Stimulated activated CD8-positive, alpha-beta memory T cell treated with anti-CD3 and anti-CD28 coated beads, Interleukin-7, amount 100 ng/mL, for 1 hour (primary cell): ENCODE data around the gene JAM2.
A peak's percentile ranks its signal among the peaks of the same experiment; 100 is the strongest.
"Not testable (repeated sequence)": the region's sequence is repeated elsewhere in the genome, so short reads cannot be mapped to it uniquely, and the experiment has no call there.

Experiments used
- DNase-seq, 2 donors: peaks; one replicate each; pipeline ENCODE4 v3.0.0-alpha.2; 2020; ENCODE audit warnings: low read depth in 2 of 2

JAM2 gene

DNA sequence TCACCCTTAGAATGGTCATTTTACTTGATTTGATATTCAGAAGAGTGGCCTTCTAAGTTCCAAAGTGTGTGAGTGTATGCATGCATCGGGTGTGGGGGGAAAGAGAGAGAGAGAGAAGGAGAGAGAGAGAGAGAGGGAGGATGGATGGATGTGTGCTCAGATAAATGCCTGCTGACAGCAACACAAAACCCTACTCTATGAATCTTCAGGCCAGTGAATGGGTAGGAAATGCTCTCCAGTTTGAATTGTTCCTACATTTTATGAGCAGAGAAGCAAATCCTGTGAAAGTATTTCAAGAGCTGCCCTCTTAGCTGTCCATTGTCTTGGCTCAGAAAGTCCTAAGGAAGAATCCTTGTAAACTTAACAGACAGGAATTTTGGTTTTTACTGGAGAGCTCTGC lies 7.4 kb downstream of the JAM2 start:
- no peak for DNase-seq

DNA sequence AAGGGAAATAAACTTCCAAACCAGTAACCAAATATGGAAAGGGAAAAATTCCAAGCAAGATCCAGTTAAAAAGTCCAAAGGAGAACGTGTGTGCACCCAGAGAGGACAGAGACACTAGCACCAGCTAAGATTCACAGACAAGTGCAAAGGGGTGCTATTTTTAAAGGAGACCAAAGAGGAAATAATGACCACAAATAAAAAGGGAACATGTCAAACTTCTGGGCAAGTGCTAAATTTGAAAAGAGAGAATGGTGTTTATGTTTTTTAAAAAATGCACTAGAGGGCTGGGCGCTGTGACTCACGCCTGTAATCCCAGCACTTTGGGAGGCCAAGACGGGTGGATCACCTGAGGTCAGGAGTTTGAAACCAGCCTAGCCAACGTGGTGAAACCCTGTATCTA lies 8.6 kb downstream of the JAM2 start:
- DNase-seq: no peak

DNA sequence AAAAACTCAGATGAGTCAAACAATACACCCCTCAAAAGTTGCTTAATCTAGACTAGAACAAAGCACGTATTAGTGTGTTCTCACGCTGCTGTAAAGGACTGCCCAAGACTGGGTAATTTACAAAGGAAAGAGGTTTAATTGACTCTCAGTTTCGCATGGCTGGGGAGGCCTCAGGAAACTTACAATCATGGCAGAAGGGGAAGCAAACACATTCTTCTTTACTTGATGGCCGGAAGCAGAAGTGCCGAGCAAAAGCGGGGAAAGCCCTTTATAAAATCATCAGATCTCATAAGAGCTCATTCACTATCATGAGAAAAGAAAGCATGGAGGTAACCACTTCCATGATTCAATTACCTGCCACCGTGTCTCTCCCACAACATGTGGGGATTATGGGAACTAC lies 10.1 kb downstream of the JAM2 start:
- no peak for DNase-seq

GRCh38 chr21:25656412-25656811 lies 17.4 kb downstream of the JAM2 start:
- DNase-seq: no peak

DNA sequence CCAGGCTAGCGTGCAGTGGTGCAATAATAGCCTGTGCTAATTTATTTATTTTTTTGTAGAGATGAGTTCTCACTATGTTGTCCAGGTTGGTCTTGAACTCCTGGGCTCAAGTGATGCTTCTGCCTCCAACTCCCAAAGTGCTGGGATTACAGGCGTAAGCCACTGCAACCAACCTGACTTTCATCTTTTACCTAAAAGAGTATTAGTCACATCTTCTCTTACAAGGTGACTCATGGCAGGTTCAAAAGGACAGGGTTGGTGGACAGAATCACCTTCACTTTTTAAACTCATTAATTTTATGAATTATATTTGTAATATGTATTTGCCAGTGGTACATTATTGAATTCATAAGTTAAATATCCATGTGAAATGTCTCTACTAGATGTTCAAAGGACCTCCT lies 18.1 kb downstream of the JAM2 start:
- no peak for DNase-seq

DNA sequence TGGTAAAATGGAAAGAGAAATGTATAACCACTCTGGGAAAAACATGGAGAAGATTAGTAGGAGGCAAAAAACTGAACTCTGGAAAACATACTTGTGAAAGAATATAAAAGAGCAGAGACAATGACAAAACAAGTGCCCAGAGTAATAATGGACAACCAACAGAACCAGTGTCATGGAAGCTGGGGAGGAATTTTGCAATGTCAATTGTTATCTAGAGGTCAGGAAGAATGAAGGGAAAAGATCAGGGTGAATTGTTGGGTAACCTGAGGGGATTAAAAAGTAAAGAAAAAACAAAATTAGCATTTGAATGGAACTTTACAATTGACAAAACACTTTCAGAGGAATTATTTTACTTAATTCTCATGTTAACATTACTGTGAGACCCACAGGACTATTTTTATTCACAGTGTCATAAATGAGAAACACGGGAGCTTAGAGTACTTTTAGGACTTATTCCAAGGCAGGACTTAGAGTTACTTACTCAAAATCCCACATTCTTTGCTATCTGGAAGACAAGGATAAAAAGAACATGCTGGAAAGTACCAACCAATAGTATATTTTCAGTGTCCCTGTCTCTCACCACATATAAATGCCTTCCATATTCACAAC lies 19.5 kb downstream of the JAM2 start:
- no peak for DNase-seq

DNA sequence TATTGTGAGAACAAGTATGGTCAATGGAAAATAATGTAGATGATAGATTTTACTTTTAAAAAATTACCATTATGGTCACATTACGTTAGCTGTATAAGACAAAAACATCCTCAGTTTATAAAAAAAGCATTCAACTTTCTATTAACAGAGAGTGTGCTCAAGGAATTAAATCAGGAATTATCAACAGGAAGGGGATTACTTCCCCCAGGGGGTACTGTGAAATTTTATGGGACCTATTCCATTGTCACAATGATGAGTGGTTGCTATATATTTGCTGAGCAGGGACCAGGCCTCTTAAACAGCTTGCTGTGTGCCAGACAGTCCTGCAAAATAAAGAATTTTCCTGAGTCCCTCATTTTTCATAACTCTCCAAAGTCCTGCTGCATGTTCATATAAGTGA lies 21.2 kb downstream of the JAM2 start:
- no peak for DNase-seq

- DNase-seq: no peak
Measured at GRCh38 chr21:25664491-25664931, 25.5 kb downstream of the JAM2 start.

- no peak for DNase-seq
Measured at GRCh38 chr21:25670726-25671125, 31.7 kb downstream of the JAM2 start.

DNA sequence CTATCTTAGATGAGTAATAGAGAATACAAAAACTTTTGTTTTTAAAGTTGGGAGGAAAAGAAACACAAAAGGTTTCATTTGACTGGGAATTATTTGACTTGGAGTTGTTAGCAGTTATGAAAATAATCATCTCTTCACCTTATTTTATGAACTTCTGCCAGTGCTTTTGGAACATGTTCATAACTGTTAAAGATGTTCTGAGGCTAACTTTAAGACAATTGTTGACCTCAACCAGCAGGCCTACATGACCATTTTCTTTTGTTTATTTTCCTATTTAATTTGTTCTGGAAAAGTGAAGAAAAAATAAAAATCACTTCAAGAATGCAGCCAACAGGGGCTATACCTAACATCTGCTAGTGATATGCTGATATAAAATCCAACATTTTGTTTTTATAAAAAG lies 37.4 kb downstream of the JAM2 start:
- no peak for DNase-seq

DNA sequence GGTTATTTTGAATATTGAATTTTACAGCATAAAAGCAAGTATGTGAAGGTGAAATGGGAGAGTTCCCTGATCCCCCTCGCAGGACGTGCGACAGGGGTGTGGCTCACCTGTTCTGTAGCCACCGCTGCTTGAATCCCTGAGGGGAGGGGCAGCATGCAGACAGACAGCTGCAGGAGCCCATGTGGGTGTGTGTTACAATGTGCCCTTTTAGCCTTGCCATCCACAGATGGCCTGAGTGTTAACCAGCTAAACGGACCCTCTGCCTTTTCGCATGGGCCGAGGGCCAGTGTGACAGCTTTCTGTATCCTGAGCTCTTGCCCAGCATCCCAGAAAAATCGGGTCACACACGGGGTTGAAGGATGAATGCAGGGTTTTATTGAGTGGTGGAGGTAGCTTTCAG lies 43.3 kb downstream of the JAM2 start:
- DNase-seq: no peak

DNA sequence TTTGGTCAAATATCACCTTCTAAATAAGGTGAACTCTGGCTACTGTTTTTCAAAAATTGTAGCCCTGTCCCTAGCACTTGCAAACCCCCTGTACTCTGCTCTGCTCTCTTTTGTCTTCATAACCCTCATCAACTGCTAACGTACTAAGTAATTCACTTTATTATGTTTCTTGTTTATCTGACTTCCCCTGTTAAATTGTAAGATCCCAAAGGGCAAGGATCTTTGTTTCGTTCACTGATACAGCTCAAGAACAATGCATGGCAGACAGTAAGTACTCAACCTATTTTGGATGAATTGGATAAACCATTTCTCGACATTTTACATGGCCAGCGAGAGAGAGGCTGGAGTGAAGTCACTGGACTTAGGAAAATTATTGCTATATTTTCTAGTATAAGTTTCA lies 48.7 kb downstream of the JAM2 start:
- no peak for DNase-seq

- no peak for DNase-seq
Measured at GRCh38 chr21:25688275-25689155, 49.5 kb downstream of the JAM2 start.

- DNase-seq: no peak
Measured at GRCh38 chr21:25689226-25689625, 50.2 kb downstream of the JAM2 start.

- no peak for DNase-seq
Measured at GRCh38 chr21:25691976-25692375, 52.9 kb downstream of the JAM2 start.

- DNase-seq: not testable (repeated sequence)
Measured at GRCh38 chr21:25695461-25695860, 56.4 kb downstream of the JAM2 start.

- no peak for DNase-seq
Measured at GRCh38 chr21:25700741-25701140, 61.7 kb downstream of the JAM2 start.

- DNase-seq: no peak
Measured at GRCh38 chr21:25701529-25701928, 62.5 kb downstream of the JAM2 start.

GRCh38 chr21:25708467-25709065 lies 69.5 kb downstream of the JAM2 start:
- peak; percentile 17 to 18 for DNase-seq

DNA sequence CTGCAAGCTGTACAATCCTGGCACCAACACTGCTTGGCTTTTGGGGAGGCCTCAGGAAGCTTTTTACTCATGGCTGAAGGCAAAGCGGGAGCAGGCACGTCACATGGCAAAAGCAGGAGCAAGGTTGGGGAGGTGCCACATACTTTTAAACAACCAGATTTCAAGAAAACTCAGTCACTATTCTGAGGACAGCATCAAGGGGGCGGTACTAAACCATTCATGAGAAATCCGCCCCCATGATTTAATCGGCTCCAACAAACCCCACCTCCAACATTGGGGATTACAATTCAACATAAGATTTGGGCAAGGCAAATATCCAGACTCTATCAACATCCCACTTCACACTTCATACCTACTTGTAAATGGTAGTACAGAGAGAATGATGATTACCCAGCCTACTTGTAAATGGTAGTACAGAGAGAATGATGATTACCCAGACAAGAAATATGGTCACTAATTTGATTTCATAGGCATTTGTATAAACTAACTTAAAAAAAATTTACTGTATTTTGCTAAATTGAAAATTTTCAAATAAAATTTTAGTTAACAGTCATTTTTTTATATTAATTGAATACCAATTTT lies 70.7 kb downstream of the JAM2 start:
- DNase-seq: no peak

DNA sequence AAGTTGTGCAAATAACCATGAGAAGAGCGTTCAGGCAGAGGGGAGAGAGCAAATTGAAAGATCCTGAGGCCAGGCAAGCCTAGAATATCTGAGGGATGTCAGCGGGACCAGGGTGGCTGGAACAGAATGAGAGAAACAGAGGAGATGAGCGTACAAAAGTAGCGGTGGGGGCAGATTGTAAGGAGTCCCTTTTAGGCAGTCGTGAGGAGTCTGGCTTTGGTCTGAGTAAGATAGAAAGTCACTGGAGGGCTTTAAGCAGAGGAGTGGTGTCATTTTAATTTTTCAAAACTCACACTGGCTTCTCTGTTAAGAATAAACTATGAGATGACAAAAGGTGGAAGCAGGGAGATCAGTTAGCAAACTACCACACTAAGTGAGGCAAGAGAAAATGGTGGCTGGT lies 71.5 kb downstream of the JAM2 start:
- no peak for DNase-seq

DNA sequence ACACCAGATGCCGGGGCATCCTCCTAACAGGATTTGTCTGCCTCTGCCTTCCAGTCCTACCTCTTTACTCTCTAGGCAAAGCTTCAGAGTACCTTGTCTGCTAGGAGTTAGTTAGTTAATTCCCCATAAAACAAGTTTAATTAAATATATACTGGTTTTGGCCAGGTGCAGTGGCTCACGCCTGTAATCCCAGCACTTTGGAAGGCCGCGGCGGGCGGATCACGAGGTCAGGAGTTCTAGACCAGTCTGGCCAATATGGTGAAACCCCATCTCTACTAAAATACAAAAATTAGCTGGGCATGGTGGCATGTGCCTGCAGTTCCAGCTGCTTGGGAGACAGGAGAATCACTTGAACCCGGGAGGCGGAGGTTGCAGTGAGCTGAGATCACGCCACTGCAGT lies 75.0 kb downstream of the JAM2 start:
- not testable (repeated sequence) for DNase-seq
